SIG-M5 (cell line): Measurements from ENCODE around the gene BICC1.
"Not testable (repeated sequence)": the region's sequence is repeated elsewhere in the genome, so short reads cannot be mapped to it uniquely, and the experiment has no call there.

Source experiments
- DNase-seq: peaks from one replicate; lab custom pipeline; 2025; lab: John Stamatoyannopoulos, UW

BICC1 gene

GRCh38 chr10:58856508-58857240 lies 344.0 kb downstream of the BICC1 start:
- no peak for DNase-seq

GRCh38 chr10:58857251-58857805 lies 344.7 kb downstream of the BICC1 start:
- no peak for DNase-seq

GRCh38 chr10:58858123-58858522 lies 345.5 kb downstream of the BICC1 start:
- not testable (repeated sequence) for DNase-seq

GRCh38 chr10:58859526-58859925 lies 346.9 kb downstream of the BICC1 start:
- no peak for DNase-seq

GRCh38 chr10:58867683-58868082 lies 355.0 kb downstream of the BICC1 start:
- DNase-seq: no peak

GRCh38 chr10:58868736-58869435 lies 356.2 kb downstream of the BICC1 start:
- no peak for DNase-seq

GRCh38 chr10:58870070-58870469 lies 357.4 kb downstream of the BICC1 start:
- no peak for DNase-seq

GRCh38 chr10:58873161-58873560 lies 360.5 kb downstream of the BICC1 start:
- DNase-seq: no peak
